Chondrocyte (in vitro differentiated cells): ENCODE results near the gene GSK3B. TPM values are rescaled to one million over a fixed set of nuclear protein-coding genes. Genes with fewer than 3 reads are reported as not detected.
A peak's percentile ranks its signal among the peaks of the same experiment; 100 is the strongest.

ENCODE experiments used
- DNase-seq: peaks from one replicate; pipeline ENCODE4 v3.0.0; 2021; ENCODE audit warnings: mixed read lengths, low spot score
- H3K27ac Mint-ChIP-seq: one replicate; pipeline ENCODE4 v1.8.0; 2021; ENCODE audit warnings: mild to moderate bottlenecking, moderate library complexity, mixed read lengths; ENCODE audit not compliant: unreplicated experiment
- H3K27me3 Mint-ChIP-seq: 2 replicates; pipeline ENCODE4 v1.8.0; 2021; ENCODE audit warnings: low read depth, mixed read lengths
- H3K36me3 Mint-ChIP-seq: 2 replicates; pipeline ENCODE4 v1.8.0; 2021; ENCODE audit warnings: low read depth, mixed read lengths
- H3K4me1 Mint-ChIP-seq: 2 replicates; pipeline ENCODE4 v1.8.0; 2021; ENCODE audit warnings: low read depth, mild to moderate bottlenecking, mixed read lengths
- H3K4me3 Mint-ChIP-seq: one replicate; pipeline ENCODE4 v1.8.0; 2021; ENCODE audit warnings: mild to moderate bottlenecking, moderate library complexity, mixed read lengths; ENCODE audit not compliant: unreplicated experiment
- H3K9me3 Mint-ChIP-seq: 2 replicates; pipeline ENCODE4 v1.8.0; 2021; ENCODE audit warnings: low read depth, mixed read lengths
- CTCF ChIP-seq: fragments of 200-600 bp; sonication (generic); IDR thresholded peaks from 2 replicates; pipeline ENCODE4 v1.5.0; 2021; ENCODE audit warnings: antibody characterized with exemption, mild to moderate bottlenecking, moderate library complexity
- total RNA-seq: library from RNA; stranded (reverse); gene quantifications from 3 replicates; pipeline ENCODE4 v1.2.1, GENCODE V29; 2021

GSK3B gene
- total RNA-seq, 1 donor from 2014 or later, result 73.0 TPM

- Mint-ChIP-seq H3K27me3 (no peaks in the 10 kb centered on the region), H3K36me3 (peaks cover 2% of the 10 kb centered on the region), H3K9me3 (peaks cover 8% of the 10 kb centered on the region), H3K27ac (no peak overlapping the region), H3K4me3 (no peak overlapping the region), H3K4me1 (peaks cover 75% of the 10 kb centered on the region)
- DNase-seq, result no peak
- TF ChIP-seq CTCF, result no peak
These were observed 44.2 kb downstream of the GSK3B start for GRCh38 chr3:120049881-120050539.

GRCh38 chr3:120049072-120049471 is 45.2 kb downstream of the GSK3B start:
- Mint-ChIP-seq H3K4me1 (peaks cover 65% of the 10 kb centered on the region), H3K4me3 (no peak overlapping the region), H3K9me3 (peaks cover 13% of the 10 kb centered on the region), H3K36me3 (peaks cover 2% of the 10 kb centered on the region), H3K27ac (no peak overlapping the region), H3K27me3 (no peaks in the 10 kb centered on the region)
- no peak for TF ChIP-seq CTCF
- DNase-seq, result no peak

GRCh38 chr3:120048355-120049041 is 45.7 kb downstream of the GSK3B start:
- Mint-ChIP-seq H3K9me3 (peaks cover 14% of the 10 kb centered on the region), H3K27me3 (no peaks in the 10 kb centered on the region), H3K4me1 (peaks cover 65% of the 10 kb centered on the region), H3K4me3 (no peak overlapping the region), H3K27ac (no peak overlapping the region), H3K36me3 (peaks cover 2% of the 10 kb centered on the region)
- DNase-seq, result no peak
- no peak for TF ChIP-seq CTCF

- Mint-ChIP-seq H3K4me3 (no peak overlapping the region), H3K27ac (no peak overlapping the region), H3K9me3 (peaks cover 14% of the 10 kb centered on the region), H3K4me1 (peaks cover 63% of the 10 kb centered on the region), H3K36me3 (peaks cover 2% of the 10 kb centered on the region), H3K27me3 (no peaks in the 10 kb centered on the region)
- no peak for TF ChIP-seq CTCF
- DNase-seq, result no peak
These were observed 46.6 kb downstream of the GSK3B start for GRCh38 chr3:120047686-120048085.

GRCh38 chr3:120040813-120041377 is 53.4 kb downstream of the GSK3B start:
- no peaks in the 10 kb centered on the region for H3K27me3 Mint-ChIP-seq
- H3K36me3 Mint-ChIP-seq, result peaks cover 9% of the 10 kb centered on the region
- no peak for DNase-seq
- peaks cover 31% of the 10 kb centered on the region for H3K9me3 Mint-ChIP-seq
- no peak for TF ChIP-seq CTCF
- H3K27ac Mint-ChIP-seq, result peak overlapping the region; percentile 17
- H3K4me3 Mint-ChIP-seq, result no peak overlapping the region
- peaks cover 40% of the 10 kb centered on the region for H3K4me1 Mint-ChIP-seq
